Astrocyte (in vitro differentiated cells and primary cell): ENCODE measurements around the gene ARHGAP33.

Source experiments
- CTCF ChIP-seq: IDR thresholded peaks from 2 replicates; pipeline ENCODE4 v1.5.1; 2011; ENCODE audit warnings: low read depth, mild to moderate bottlenecking, inconsistent platforms, low read length, moderate library complexity; ENCODE audit not compliant: insufficient read depth
- EZH2 ChIP-seq: IDR thresholded peaks from 2 replicates; pipeline ENCODE4 v1.6.1; 2012; ENCODE audit warnings: mild to moderate bottlenecking, low read length, inconsistent platforms; ENCODE audit not compliant: insufficient read depth

- no peak for TF ChIP-seq EZH2
- no peak for TF ChIP-seq CTCF
Observed at GRCh38 chr19:35733180-35734125, 41.9 kb upstream of the ARHGAP33 start.
